ENCODE data around the gene CALD1.

The CALD1 gene

GRCh38 chr7:134900166-134900982, 120.9 kb downstream of the CALD1 start:
- DNase-seq: no peak

GRCh38 chr7:134901389-134902020, 122.1 kb downstream of the CALD1 start:
- no peak for DNase-seq

GRCh38 chr7:134902058-134902457, 122.6 kb downstream of the CALD1 start:
- no peak for DNase-seq

GRCh38 chr7:134903073-134903790, 123.8 kb downstream of the CALD1 start:
- DNase-seq: no peak

GRCh38 chr7:134905375-134905774, 125.9 kb downstream of the CALD1 start:
- no peak for DNase-seq

- no peak for DNase-seq
These were observed 127.6 kb downstream of the CALD1 start for GRCh38 chr7:134907000-134907399.

GRCh38 chr7:134907639-134908038, 128.2 kb downstream of the CALD1 start:
- no peak for DNase-seq

GRCh38 chr7:134908289-134908688, 128.9 kb downstream of the CALD1 start:
- DNase-seq: no peak

GRCh38 chr7:134910214-134910890, 130.9 kb downstream of the CALD1 start:
- DNase-seq: no peak

GRCh38 chr7:134910968-134911367, 131.5 kb downstream of the CALD1 start:
- no peak for DNase-seq

- no peak for DNase-seq
These were observed 136.9 kb downstream of the CALD1 start for GRCh38 chr7:134916171-134916883.

GRCh38 chr7:134919240-134919641, 139.8 kb downstream of the CALD1 start:
- no peak for DNase-seq

- no peak for DNase-seq
These were observed 140.8 kb downstream of the CALD1 start for GRCh38 chr7:134920026-134920753.

GRCh38 chr7:134922720-134923704, 143.6 kb downstream of the CALD1 start:
- DNase-seq: no peak

GRCh38 chr7:134925766-134926165, 146.3 kb downstream of the CALD1 start:
- no peak for DNase-seq

- DNase-seq: no peak
These were observed 147.0 kb downstream of the CALD1 start for GRCh38 chr7:134926396-134926795.

- no peak for DNase-seq
These were observed 147.6 kb downstream of the CALD1 start for GRCh38 chr7:134927076-134927475.

- no peak for DNase-seq
These were observed 148.3 kb downstream of the CALD1 start for GRCh38 chr7:134927723-134928122.

GRCh38 chr7:134928554-134928953, 149.1 kb downstream of the CALD1 start:
- DNase-seq: no peak

- DNase-seq: no peak
These were observed 152.1 kb downstream of the CALD1 start for GRCh38 chr7:134931487-134931886.
